Measurements from ENCODE around the gene ARHGEF2. TPM values are rescaled to one million over a fixed set of nuclear protein-coding genes. Genes with fewer than 3 reads are reported as not detected.

Gene ARHGEF2
- total RNA-seq, 1 experiment from 2014 or later = 69.5 TPM

GRCh38 chr1:155954645-155955044 lies 23.7 kb downstream of the ARHGEF2 start:
- H3K27ac Mint-ChIP-seq = no peak overlapping the region
- no peaks in the 10 kb centered on the region for H3K4me1 Mint-ChIP-seq
- ChIA-PET POLR2A (interaction anchor here (0.7 kb wide), 1 partner anchor 14 kb away, joined by 3 read pairs; no protein-coding TSS in a partner anchor), CTCF (interaction anchor here (1.0 to 1.6 kb wide), 3 partner anchors 24 to 112 kb away, joined by 5 to 6 read pairs (median 6); partner anchors contain the start of gene ARHGEF2)
- no peaks in the 10 kb centered on the region for H3K9me3 Mint-ChIP-seq
- H3K27me3 Mint-ChIP-seq (ENCODE audit: low read depth) = no peaks in the 10 kb centered on the region
- ATAC-seq (no peak), DNase-seq (ENCODE audit: low spot score) (no peak)
- no peak overlapping the region for H3K4me3 Mint-ChIP-seq
- no peak for TF ChIP-seq ERG (CRISPR knock-in tag; IDR thresholded peaks at IDR 0.05)
- TF ChIP-seq NR3C1 (CRISPR knock-in tag; conservative IDR thresholded peaks at IDR 0.05; ENCODE audit: low read depth) = no peak
- no peak for TF ChIP-seq E2F4 (CRISPR knock-in tag; IDR thresholded peaks at IDR 0.05; ENCODE audit: borderline replicate concordance, low read depth)
- TF ChIP-seq ZMAT4 (CRISPR knock-in tag; IDR thresholded peaks at IDR 0.05) = no peak
- no peak for TF ChIP-seq HMGXB4 (CRISPR knock-in tag; IDR thresholded peaks at IDR 0.05)
- no peak for TF ChIP-seq ZNF416 (CRISPR knock-in tag; IDR thresholded peaks at IDR 0.05)
- H3K36me3 Mint-ChIP-seq = peaks cover 63% of the 10 kb centered on the region

GRCh38 chr1:155952505-155952890 lies 25.8 kb downstream of the ARHGEF2 start:
- ATAC-seq (no peak), DNase-seq (ENCODE audit: low spot score) (no peak)
- Mint-ChIP-seq H3K36me3 (peaks cover 56% of the 10 kb centered on the region), H3K4me3 (no peak overlapping the region), H3K4me1 (no peaks in the 10 kb centered on the region), H3K9me3 (no peaks in the 10 kb centered on the region), H3K27ac (no peak overlapping the region), H3K27me3 (ENCODE audit: low read depth) (no peaks in the 10 kb centered on the region)
- ChIA-PET CTCF (interaction anchor here (1.2 kb wide), 1 partner anchor 37 kb away, joined by 3 read pairs; no protein-coding TSS in a partner anchor), POLR2A (interaction anchor here (0.7 kb wide), 1 partner anchor 14 kb away, joined by 3 read pairs; no protein-coding TSS in a partner anchor)
- TF ChIP-seq TP53 (CRISPR knock-in tag; IDR thresholded peaks at IDR 0.05) (no peak), NR1H2 (CRISPR knock-in tag; IDR thresholded peaks at IDR 0.05) (no peak), KAT7 (CRISPR knock-in tag; IDR thresholded peaks at IDR 0.05; ENCODE audit: borderline replicate concordance) (no peak), ZNF138 (CRISPR knock-in tag; conservative IDR thresholded peaks at IDR 0.05) (no peak), AFF4 (CRISPR knock-in tag; IDR thresholded peaks at IDR 0.05; ENCODE audit: borderline replicate concordance) (no peak), ESRRA (CRISPR knock-in tag; IDR thresholded peaks at IDR 0.05; ENCODE audit: borderline replicate concordance) (no peak), JUN (CRISPR knock-in tag; IDR thresholded peaks at IDR 0.05) (no peak), FOXK1 (CRISPR knock-in tag; IDR thresholded peaks at IDR 0.05) (no peak), STAT6 (CRISPR knock-in tag; conservative IDR thresholded peaks at IDR 0.05; ENCODE audit: low read depth) (no peak), ARID4B (CRISPR knock-in tag; IDR thresholded peaks at IDR 0.05; ENCODE audit: borderline replicate concordance) (no peak), RELA (CRISPR knock-in tag; IDR thresholded peaks at IDR 0.05; ENCODE audit: borderline replicate concordance) (no peak), ZNF232 (CRISPR knock-in tag; IDR thresholded peaks at IDR 0.05) (no peak), ETV6 (CRISPR knock-in tag; IDR thresholded peaks at IDR 0.05) (no peak)
